HUES64 (cell line): ENCODE measurements around the gene NR4A1.
"Not testable (repeated sequence)": the region's sequence is repeated elsewhere in the genome, so short reads cannot be mapped to it uniquely, and the experiment has no call there.

Source experiments
- H3K27ac ChIP-seq: 2 replicates; pipeline ENCODE4 v1.7.0; 2013; ENCODE audit warnings: low read depth, low read length, inconsistent platforms
- H3K27me3 ChIP-seq: 2 replicates; pipeline ENCODE4 v1.6.1; 2013; ENCODE audit warnings: mild to moderate bottlenecking, low read length; ENCODE audit not compliant: insufficient read depth
- H3K36me3 ChIP-seq: 2 replicates; pipeline ENCODE4 v1.6.1; 2013; ENCODE audit warnings: mild to moderate bottlenecking, low read length; ENCODE audit not compliant: insufficient read depth
- H3K4me1 ChIP-seq: 2 replicates; pipeline ENCODE4 v1.6.1; 2013; ENCODE audit warnings: mild to moderate bottlenecking, low read length, moderate library complexity; ENCODE audit not compliant: insufficient read depth
- H3K4me3 ChIP-seq: 2 replicates; pipeline ENCODE4 v1.5.1; 2013; ENCODE audit warnings: mild to moderate bottlenecking, low read length, moderate library complexity
- H3K9ac ChIP-seq: 2 replicates; pipeline ENCODE4 v1.6.1; 2013; ENCODE audit warnings: mild to moderate bottlenecking, low read depth, low read length
- H3K9me3 ChIP-seq: 2 replicates; pipeline ENCODE4 v1.6.1; 2013; ENCODE audit warnings: low read depth, low read length; ENCODE audit not compliant: insufficient read depth
- WGBS: fragments of 150-250, 120-280 bp; methylation state at CpG from one replicate; pipeline ENCODE4 v1.1.7; 2013; ENCODE audit warnings: missing lambda C conversion rate; 5-methylcytosine and 5-hydroxymethylcytosine counted together

The NR4A1 gene

GRCh38 chr12:52096332-52097044 lies 45.2 kb downstream of the NR4A1 start:
- Histone ChIP-seq H3K27me3 (peaks cover 4% of the 10 kb centered on the region; the same call in 1 of the 2 replicates), H3K27ac (no peak overlapping the region), H3K9me3 (no peaks in the 10 kb centered on the region), H3K4me3 (no peak overlapping the region), H3K4me1 (0 out of 2 replicates have a peak, but pooled peaks cover under 1% of the 10 kb centered on the region), H3K9ac (no peak overlapping the region), H3K36me3 (no peaks in the 10 kb centered on the region)
- WGBS, result 96% methylated on average over 11 of the region's 15 CpGs

- Histone ChIP-seq H3K9me3 (no peaks in the 10 kb centered on the region), H3K27ac (no peak overlapping the region), H3K4me1 (no peaks in the 10 kb centered on the region), H3K9ac (no peak overlapping the region), H3K36me3 (no peaks in the 10 kb centered on the region), H3K4me3 (no peak overlapping the region), H3K27me3 (peaks cover 4% of the 10 kb centered on the region; the same call in 1 of the 2 replicates)
- WGBS, result 86% methylated on average over 19 of the region's 21 CpGs
Observed at GRCh38 chr12:52097045-52097666, 45.9 kb downstream of the NR4A1 start.

- 76% methylated on average over 8 of the region's 10 CpGs for WGBS
- H3K27me3 ChIP-seq, H3K4me1 ChIP-seq, H3K36me3 ChIP-seq, H3K4me3 ChIP-seq, H3K9ac ChIP-seq, H3K27ac ChIP-seq, H3K9me3 ChIP-seq: not testable (repeated sequence)
Observed at GRCh38 chr12:52104431-52105089, 53.3 kb downstream of the NR4A1 start.
